ENCODE data around the gene UGT3A2. TPM values are rescaled to one million over a fixed set of nuclear protein-coding genes. Genes with fewer than 3 reads are reported as not detected.

Gene UGT3A2
- total RNA-seq, 1 donor from 2014 or later: 7.2 TPM

GRCh38 chr5:36033486-36033885 lies 33.2 kb downstream of the UGT3A2 start:
- DNase-seq (ENCODE audit: low spot score): no peak
- no peaks in the 10 kb centered on the region for H3K36me3 Mint-ChIP-seq (ENCODE audit: low read depth, unreplicated experiment)
- H3K9me3 Mint-ChIP-seq (ENCODE audit: unreplicated experiment): no peaks in the 10 kb centered on the region
- no peak overlapping the region for H3K27ac Mint-ChIP-seq (ENCODE audit: unreplicated experiment)
- peaks cover 5% of the 10 kb centered on the region for H3K27me3 Mint-ChIP-seq (ENCODE audit: unreplicated experiment)
- no peak for TF ChIP-seq CTCF (IDR thresholded peaks at IDR 0.05; ENCODE audit: unreplicated experiment)
- no peak overlapping the region for H3K4me3 Mint-ChIP-seq (ENCODE audit: unreplicated experiment)
- H3K4me1 Mint-ChIP-seq (ENCODE audit: unreplicated experiment): no peaks in the 10 kb centered on the region

GRCh38 chr5:36033047-36033446 lies 33.6 kb downstream of the UGT3A2 start:
- Mint-ChIP-seq H3K4me1 (ENCODE audit: unreplicated experiment) (no peaks in the 10 kb centered on the region), H3K4me3 (ENCODE audit: unreplicated experiment) (no peak overlapping the region), H3K9me3 (ENCODE audit: unreplicated experiment) (no peaks in the 10 kb centered on the region), H3K27me3 (ENCODE audit: unreplicated experiment) (peaks cover 5% of the 10 kb centered on the region), H3K27ac (ENCODE audit: unreplicated experiment) (no peak overlapping the region), H3K36me3 (ENCODE audit: low read depth, unreplicated experiment) (peaks cover 4% of the 10 kb centered on the region)
- DNase-seq (ENCODE audit: low spot score): no peak
- no peak for TF ChIP-seq CTCF (IDR thresholded peaks at IDR 0.05; ENCODE audit: unreplicated experiment)

DNA sequence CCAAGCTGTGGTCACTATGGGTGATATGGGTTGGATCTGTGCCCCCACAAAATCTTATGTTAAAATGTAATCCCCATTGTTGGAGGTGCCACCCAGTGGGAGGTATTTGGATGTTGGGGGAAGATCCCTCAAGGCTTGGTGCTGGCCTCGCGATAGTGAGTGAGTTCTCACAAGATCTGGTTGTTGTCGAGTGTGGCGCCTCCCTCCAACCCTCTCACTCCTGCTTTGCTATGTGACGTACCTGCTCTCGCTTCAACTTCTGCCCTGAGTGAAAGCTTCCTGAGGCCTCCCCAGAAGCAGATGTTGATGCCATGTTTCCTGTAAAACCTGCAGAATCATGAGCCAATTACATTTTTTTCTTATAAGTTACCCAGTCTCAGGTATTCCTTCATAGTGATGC lies 35.5 kb downstream of the UGT3A2 start:
- Mint-ChIP-seq H3K4me3 (ENCODE audit: unreplicated experiment) (no peak overlapping the region), H3K36me3 (ENCODE audit: low read depth, unreplicated experiment) (peaks cover 4% of the 10 kb centered on the region), H3K27me3 (ENCODE audit: unreplicated experiment) (peaks cover 5% of the 10 kb centered on the region), H3K4me1 (ENCODE audit: unreplicated experiment) (no peaks in the 10 kb centered on the region), H3K9me3 (ENCODE audit: unreplicated experiment) (no peaks in the 10 kb centered on the region), H3K27ac (ENCODE audit: unreplicated experiment) (no peak overlapping the region)
- TF ChIP-seq CTCF (IDR thresholded peaks at IDR 0.05; ENCODE audit: unreplicated experiment): no peak
- no peak for DNase-seq (ENCODE audit: low spot score)

DNA sequence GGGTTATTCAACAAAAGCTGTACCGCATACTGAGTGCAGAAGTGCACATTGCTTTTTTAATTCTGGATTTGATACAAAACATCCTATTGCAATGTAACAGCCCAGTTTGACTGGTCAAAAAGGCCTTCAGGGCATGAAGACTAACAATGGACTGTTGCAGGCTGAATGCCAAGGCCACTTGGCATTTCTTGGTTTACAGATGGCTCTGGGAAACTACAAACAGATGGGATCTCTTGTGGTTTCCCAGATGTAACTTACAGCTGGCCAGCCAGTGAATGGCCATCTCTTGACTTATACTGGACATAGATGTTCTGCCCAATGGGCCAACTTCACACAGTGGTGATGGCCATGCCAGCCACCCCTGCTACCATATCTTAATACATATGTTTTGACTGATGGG lies 36.8 kb downstream of the UGT3A2 start:
- no peak for TF ChIP-seq CTCF (IDR thresholded peaks at IDR 0.05; ENCODE audit: unreplicated experiment)
- H3K36me3 Mint-ChIP-seq (ENCODE audit: low read depth, unreplicated experiment): peaks cover 4% of the 10 kb centered on the region
- no peak overlapping the region for H3K4me3 Mint-ChIP-seq (ENCODE audit: unreplicated experiment)
- H3K27me3 Mint-ChIP-seq (ENCODE audit: unreplicated experiment): peaks cover 4% of the 10 kb centered on the region
- DNase-seq (ENCODE audit: low spot score): no peak
- H3K9me3 Mint-ChIP-seq (ENCODE audit: unreplicated experiment): no peaks in the 10 kb centered on the region
- no peaks in the 10 kb centered on the region for H3K4me1 Mint-ChIP-seq (ENCODE audit: unreplicated experiment)
- no peak overlapping the region for H3K27ac Mint-ChIP-seq (ENCODE audit: unreplicated experiment)

DNA sequence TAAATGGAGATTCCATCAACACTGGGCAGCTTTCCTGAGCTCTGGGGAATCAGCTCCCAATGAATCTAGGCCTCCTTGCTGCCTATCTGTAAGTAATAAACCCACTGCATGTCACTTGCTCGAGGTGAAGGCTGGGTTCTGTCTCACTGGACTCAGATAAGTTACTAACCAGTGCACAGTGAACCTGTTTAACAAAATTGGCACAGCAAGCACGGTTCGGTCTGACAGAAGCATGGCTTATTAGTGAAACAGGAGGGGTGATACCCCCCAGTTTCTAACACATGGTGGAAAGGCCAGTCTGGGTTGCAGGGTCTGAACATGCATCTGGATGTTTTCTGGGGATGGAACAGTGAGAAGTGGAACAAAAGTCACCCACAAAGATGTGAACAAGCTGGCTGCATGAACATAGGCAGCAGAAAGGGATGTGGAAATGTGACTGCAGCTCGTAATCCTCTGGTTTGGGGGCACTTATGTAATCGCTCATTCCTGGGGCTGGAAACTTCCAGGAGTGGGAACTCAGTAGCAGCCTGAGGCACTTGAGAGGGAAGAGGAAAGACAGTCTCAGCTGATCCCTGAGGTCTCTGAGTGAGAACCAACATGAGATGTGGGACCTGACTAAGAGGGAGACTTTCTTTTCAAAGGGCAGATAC lies 37.7 kb downstream of the UGT3A2 start:
- DNase-seq (ENCODE audit: low spot score): no peak
- Mint-ChIP-seq H3K27ac (ENCODE audit: unreplicated experiment) (no peak overlapping the region), H3K9me3 (ENCODE audit: unreplicated experiment) (no peaks in the 10 kb centered on the region), H3K4me1 (ENCODE audit: unreplicated experiment) (no peaks in the 10 kb centered on the region), H3K4me3 (ENCODE audit: unreplicated experiment) (no peak overlapping the region), H3K36me3 (ENCODE audit: low read depth, unreplicated experiment) (peaks cover 4% of the 10 kb centered on the region), H3K27me3 (ENCODE audit: unreplicated experiment) (peaks cover 2% of the 10 kb centered on the region)
- TF ChIP-seq CTCF (IDR thresholded peaks at IDR 0.05; ENCODE audit: unreplicated experiment): no peak

Data from endothelial cell (in vitro differentiated cells).